Measurements from ENCODE around the gene RAB36.

GRCh38 chr22:23127788-23128187 lies 17.5 kb upstream of the RAB36 start:
- TF ChIP-seq CTCF (IDR thresholded peaks at IDR 0.05; ENCODE audit: poor library complexity) (no peak), EZH2phosphoT487 (IDR thresholded peaks at IDR 0.05; ENCODE audit: low read depth, severe bottlenecking, unreplicated experiment) (no peak), EZH2 (IDR thresholded peaks at IDR 0.05; ENCODE audit: borderline replicate concordance) (no peak)
